A549 (cell line): ENCODE results near the gene HDAC10. TPM values are rescaled to one million over a fixed set of nuclear protein-coding genes. Genes with fewer than 3 reads are reported as not detected.

ENCODE experiments used
- ATAC-seq, 2 experiments: fragments of 200-7000 bp in 1 of 2; fragments of >200 bp in 1 of 2; cut with Nextera tagmentation in 1 of 2; cut with Tn5 transposase in 1 of 2; 3 replicates each; pipeline versions ENCODE4 v1.8.0 to v1.9.1; 2018 to 2020; ENCODE audit warnings: mild to moderate bottlenecking in 1 of 2, moderate library complexity in 1 of 2
- CTCF ChIA-PET: fragments of 300-600 bp; sonication (Branson Sonifier 250); formaldehyde crosslinking; extraction: SDS; loops from one replicate; lab custom pipeline; 2021; ENCODE audit warnings: antibody characterized with exemption, inconsistent platforms; lab: Yijun Ruan, JAX
- POLR2A ChIA-PET: fragments of 350-600 bp; formaldehyde crosslinking; extraction: SDS; loops from one replicate; lab custom pipeline; 2021; ENCODE audit warnings: antibody characterized with exemption, inconsistent platforms; lab: Yijun Ruan, JAX
- DNase-seq, 2 experiments: peaks; one replicate each; pipeline versions ENCODE4 v3.0.0 to v3.0.0-alpha.2; 2011 to 2016; ENCODE audit warnings: low read depth in 1 of 2, low spot score in 1 of 2
- FAIRE-seq: peaks from 2 replicates; lab custom pipeline; 2011; peaks lifted over from hg19 to GRCh38; lab: Jason Lieb, UNC
- H3K27ac ChIP-seq, 2 experiments: fragments of >200 bp; sonication (Bioruptor Twin); formaldehyde crosslinking; 3 replicates each; pipeline ENCODE4 v1.5.1; 2016 to 2017
- H3K4me1 ChIP-seq: fragments of >200 bp; sonication (Bioruptor Twin); formaldehyde crosslinking; 3 replicates; pipeline ENCODE4 v1.6.1; 2016
- H3K4me2 ChIP-seq: fragments of >200 bp; sonication (Bioruptor Twin); formaldehyde crosslinking; 3 replicates; pipeline ENCODE4 v1.6.1; 2016
- H3K4me3 ChIP-seq: fragments of >200 bp; sonication (Bioruptor Twin); formaldehyde crosslinking; 3 replicates; pipeline ENCODE4 v1.5.1; 2016
- H3K9me3 ChIP-seq: fragments of >200 bp; sonication (Bioruptor Twin); formaldehyde crosslinking; 3 replicates; pipeline ENCODE4 v1.6.1; 2016
- CBX8 ChIP-seq: fragments of 200-600 bp; sonication (generic); IDR thresholded peaks from 2 replicates; pipeline ENCODE4 v1.6.1; 2016
- ESRRA ChIP-seq: fragments of 150-350 bp; IDR thresholded peaks from 2 replicates; pipeline ENCODE4 v1.6.1; 2014; ENCODE audit warnings: mild to moderate bottlenecking, low read length, borderline replicate concordance
- FOXS1 ChIP-seq: fragments of 250-450 bp; sonication (Bioruptor Pico); IDR thresholded peaks from 2 replicates; pipeline ENCODE4 v1.5.0; 2020; ENCODE audit warnings: mild to moderate bottlenecking, moderate library complexity
- HDAC2 ChIP-seq: fragments of 200-600 bp; sonication (generic); IDR thresholded peaks from 2 replicates; pipeline ENCODE4 v1.6.1; 2016
- MAZ ChIP-seq: fragments of 150-350 bp; IDR thresholded peaks from 2 replicates; pipeline ENCODE4 v1.6.1; 2014; ENCODE audit warnings: antibody characterized with exemption, low read depth, low read length, borderline replicate concordance
- SMC3 ChIP-seq: fragments of >200 bp; sonication (Bioruptor Twin); formaldehyde crosslinking; IDR thresholded peaks from 3 replicates; pipeline ENCODE4 v1.6.1; 2018; ENCODE audit warnings: inconsistent platforms
- WGBS: methylation state at CpG from one replicate; pipeline ENCODE4 v1.1.6; 2017; ENCODE audit errors: missing lambda C conversion rate; 5-methylcytosine and 5-hydroxymethylcytosine counted together
- polyA plus RNA-seq, 4 experiments: library from polyadenylated mRNA; depleted of rRNA in 3 of 4; stranded (reverse); fragments of >200 nt; fragmentation: RNase III in 1 of 4; extraction: RNeasy Plus Mini Kit Qiagen cat#74134 plus additional on column Dnase treatment in 1 of 4; gene quantifications; 2 replicates in 3 of 4; 3 replicates in 1 of 4; pipeline ENCODE4 v1.2.3, GENCODE V29; 2011 to 2017
- TF ChIP-seq, protein P1 (sequence below): IDR thresholded peaks from 2 replicates; pipeline ENCODE4 v1.6.1; 2012

HDAC10 gene
- polyA plus RNA-seq, 2 of the 4 experiments (the other 2 are of a cell fraction), result 2.4 to 12.0 TPM

DNA sequence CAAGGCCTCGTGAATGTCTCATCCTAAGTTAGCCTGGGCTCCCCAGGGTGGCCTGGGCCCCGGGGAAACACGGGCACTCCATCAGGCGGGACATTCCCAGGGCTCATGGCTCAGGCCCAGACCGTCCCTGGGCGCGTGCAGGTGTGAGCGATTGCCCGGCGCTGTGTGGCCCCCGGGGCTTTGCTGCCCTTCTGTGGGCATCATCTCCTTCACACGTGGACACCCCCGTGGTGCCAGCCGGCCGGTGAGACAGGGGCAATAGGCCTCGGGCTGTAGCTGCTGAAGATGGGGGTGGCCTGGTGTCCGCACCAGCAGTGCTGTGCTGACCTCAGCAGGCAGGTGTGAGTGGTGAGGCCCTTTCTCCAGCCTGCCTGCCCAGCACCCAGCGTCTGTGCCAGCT, 54.8 kb downstream of the HDAC10 start:
- Histone ChIP-seq H3K4me2 (no peak overlapping the region), H3K4me1 (peaks cover 1% of the 10 kb centered on the region), H3K4me3 (no peak overlapping the region), H3K9me3 (no peaks in the 10 kb centered on the region), H3K27ac (no peak overlapping the region)
- ChIA-PET POLR2A (no interaction called here), CTCF (interaction anchor here (1.2 kb wide), 1 partner anchor 49 kb away, joined by 5 read pairs; no protein-coding TSS in a partner anchor)
- ATAC-seq (no peak), DNase-seq (no peak), FAIRE-seq (no peak)
- WGBS, result 89% methylated on average over 1 of the region's 18 CpGs
- no peak for TF ChIP-seq ESRRA
- TF ChIP-seq CBX8, result no peak
- TF ChIP-seq FOXS1 (CRISPR knock-in tag), result no peak
- TF ChIP-seq SMC3, result no peak
- no peak for TF ChIP-seq MAZ
- TF ChIP-seq, protein P1, sequence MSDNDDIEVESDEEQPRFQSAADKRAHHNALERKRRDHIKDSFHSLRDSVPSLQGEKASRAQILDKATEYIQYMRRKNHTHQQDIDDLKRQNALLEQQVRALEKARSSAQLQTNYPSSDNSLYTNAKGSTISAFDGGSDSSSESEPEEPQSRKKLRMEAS, result no peak
- no peak for TF ChIP-seq HDAC2

Other genes starting within 250 kb of the HDAC10 start
- 0.03 TPM in 1 of 2 replicates, not detected in the other for gene IL17REL, start 238.5 kb downstream of the HDAC10 start, polyA plus RNA-seq (2011; rRNA removed)
- 0.06 to 0.08 TPM (median 0.07 TPM) in 3 replicates for gene IL17REL, start 238.5 kb downstream of the HDAC10 start, polyA plus RNA-seq (2017; fragmentation: RNase III; extraction: RNeasy Plus Mini Kit Qiagen cat#74134 plus additional on column Dnase treatment)
- not detected in 2 replicates for gene TTLL8, start 193.0 kb downstream of the HDAC10 start, polyA plus RNA-seq (2011; rRNA removed)
- not detected in 3 replicates for gene TTLL8, start 193.0 kb downstream of the HDAC10 start, polyA plus RNA-seq (2017; fragmentation: RNase III; extraction: RNeasy Plus Mini Kit Qiagen cat#74134 plus additional on column Dnase treatment)
- gene MLC1, start 165.8 kb downstream of the HDAC10 start, polyA plus RNA-seq (2011; rRNA removed), result not detected in 2 replicates
- gene MLC1, start 165.8 kb downstream of the HDAC10 start, polyA plus RNA-seq (2017; fragmentation: RNase III; extraction: RNeasy Plus Mini Kit Qiagen cat#74134 plus additional on column Dnase treatment), result not detected in 3 replicates
- 0.04 TPM in 1 of 2 replicates, not detected in the other for gene MOV10L1, start 161.3 kb downstream of the HDAC10 start, polyA plus RNA-seq (2011; rRNA removed)
- 0.04 to 0.30 TPM in 2 of 3 replicates, not detected in the other for gene MOV10L1, start 161.3 kb downstream of the HDAC10 start, polyA plus RNA-seq (2017; fragmentation: RNase III; extraction: RNeasy Plus Mini Kit Qiagen cat#74134 plus additional on column Dnase treatment)
- gene PANX2, start 80.5 kb downstream of the HDAC10 start, polyA plus RNA-seq (2011; rRNA removed), result 1.5 and 1.6 TPM in 2 replicates
- 3.9 to 4.4 TPM (median 4.3 TPM) in 3 replicates for gene PANX2, start 80.5 kb downstream of the HDAC10 start, polyA plus RNA-seq (2017; fragmentation: RNase III; extraction: RNeasy Plus Mini Kit Qiagen cat#74134 plus additional on column Dnase treatment)
- 13.4 and 14.8 TPM in 2 replicates for gene TRABD, start 65.4 kb downstream of the HDAC10 start, polyA plus RNA-seq (2011; rRNA removed)
- 28.2 to 30.9 TPM (median 30.4 TPM) in 3 replicates for gene TRABD, start 65.4 kb downstream of the HDAC10 start, polyA plus RNA-seq (2017; fragmentation: RNase III; extraction: RNeasy Plus Mini Kit Qiagen cat#74134 plus additional on column Dnase treatment)
- 7.8 and 8.1 TPM in 2 replicates for gene SELENOO, start 50.3 kb downstream of the HDAC10 start, polyA plus RNA-seq (2011; rRNA removed)
- 11.3 to 14.7 TPM (median 13.7 TPM) in 3 replicates for gene SELENOO, start 50.3 kb downstream of the HDAC10 start, polyA plus RNA-seq (2017; fragmentation: RNase III; extraction: RNeasy Plus Mini Kit Qiagen cat#74134 plus additional on column Dnase treatment)
- 6.5 and 7.2 TPM in 2 replicates for gene TUBGCP6, start 6.2 kb downstream of the HDAC10 start, polyA plus RNA-seq (2011; rRNA removed)
- 13.3 to 14.3 TPM (median 14.2 TPM) in 3 replicates for gene TUBGCP6, start 6.2 kb downstream of the HDAC10 start, polyA plus RNA-seq (2017; fragmentation: RNase III; extraction: RNeasy Plus Mini Kit Qiagen cat#74134 plus additional on column Dnase treatment)
- 12.5 and 13.5 TPM in 2 replicates for gene MAPK12, start 10.4 kb upstream of the HDAC10 start, polyA plus RNA-seq (2011; rRNA removed)
- 24.1 to 26.0 TPM (median 25.8 TPM) in 3 replicates for gene MAPK12, start 10.4 kb upstream of the HDAC10 start, polyA plus RNA-seq (2017; fragmentation: RNase III; extraction: RNeasy Plus Mini Kit Qiagen cat#74134 plus additional on column Dnase treatment)
- gene MAPK11, start 19.1 kb upstream of the HDAC10 start, polyA plus RNA-seq (2011; rRNA removed), result 1.6 and 3.0 TPM in 2 replicates
- gene MAPK11, start 19.1 kb upstream of the HDAC10 start, polyA plus RNA-seq (2017; fragmentation: RNase III; extraction: RNeasy Plus Mini Kit Qiagen cat#74134 plus additional on column Dnase treatment), result 5.5 to 7.4 TPM (median 5.7 TPM) in 3 replicates
- gene PLXNB2, start 56.4 kb upstream of the HDAC10 start, polyA plus RNA-seq (2011; rRNA removed), result 24.6 and 32.4 TPM in 2 replicates
- 64.4 to 67.2 TPM (median 65.0 TPM) in 3 replicates for gene PLXNB2, start 56.4 kb upstream of the HDAC10 start, polyA plus RNA-seq (2017; fragmentation: RNase III; extraction: RNeasy Plus Mini Kit Qiagen cat#74134 plus additional on column Dnase treatment)
- 1.6 and 1.7 TPM in 2 replicates for gene DENND6B, start 75.7 kb upstream of the HDAC10 start, polyA plus RNA-seq (2011; rRNA removed)
- gene DENND6B, start 75.7 kb upstream of the HDAC10 start, polyA plus RNA-seq (2017; fragmentation: RNase III; extraction: RNeasy Plus Mini Kit Qiagen cat#74134 plus additional on column Dnase treatment), result 1.7 to 2.3 TPM (median 1.9 TPM) in 3 replicates
- gene PPP6R2, start 92.1 kb upstream of the HDAC10 start, polyA plus RNA-seq (2011; rRNA removed), result 9.5 and 9.6 TPM in 2 replicates
- 13.2 to 15.1 TPM (median 14.7 TPM) in 3 replicates for gene PPP6R2, start 92.1 kb upstream of the HDAC10 start, polyA plus RNA-seq (2017; fragmentation: RNase III; extraction: RNeasy Plus Mini Kit Qiagen cat#74134 plus additional on column Dnase treatment)
- 9.6 and 12.7 TPM in 2 replicates for gene SBF1, start 223.8 kb upstream of the HDAC10 start, polyA plus RNA-seq (2011; rRNA removed)
- 19.5 to 23.0 TPM (median 20.9 TPM) in 3 replicates for gene SBF1, start 223.8 kb upstream of the HDAC10 start, polyA plus RNA-seq (2017; fragmentation: RNase III; extraction: RNeasy Plus Mini Kit Qiagen cat#74134 plus additional on column Dnase treatment)
- 0.99 and 1.1 TPM in 2 replicates for gene ADM2, start 230.3 kb upstream of the HDAC10 start, polyA plus RNA-seq (2011; rRNA removed)
- 0.46 to 0.62 TPM (median 0.50 TPM) in 3 replicates for gene ADM2, start 230.3 kb upstream of the HDAC10 start, polyA plus RNA-seq (2017; fragmentation: RNase III; extraction: RNeasy Plus Mini Kit Qiagen cat#74134 plus additional on column Dnase treatment)
- 0.08 and 0.20 TPM in 2 replicates for gene MIOX, start 235.6 kb upstream of the HDAC10 start, polyA plus RNA-seq (2011; rRNA removed)
- not detected in 3 replicates for gene MIOX, start 235.6 kb upstream of the HDAC10 start, polyA plus RNA-seq (2017; fragmentation: RNase III; extraction: RNeasy Plus Mini Kit Qiagen cat#74134 plus additional on column Dnase treatment)